Ramos (cell line): ENCODE data around the gene HEXIM2.
"Not testable (repeated sequence)": the region's sequence is repeated elsewhere in the genome, so short reads cannot be mapped to it uniquely, and the experiment has no call there.

Source experiments
- in situ Hi-C: fragments of 300-500 bp; cut with MboI; formaldehyde crosslinking; loops from one replicate; pipeline ENCODE4 v1.14.3; 2022; ENCODE audit warnings: low sequenced_read_pairs; ENCODE audit not compliant: unreplicated experiment

HEXIM2 gene

DNA sequence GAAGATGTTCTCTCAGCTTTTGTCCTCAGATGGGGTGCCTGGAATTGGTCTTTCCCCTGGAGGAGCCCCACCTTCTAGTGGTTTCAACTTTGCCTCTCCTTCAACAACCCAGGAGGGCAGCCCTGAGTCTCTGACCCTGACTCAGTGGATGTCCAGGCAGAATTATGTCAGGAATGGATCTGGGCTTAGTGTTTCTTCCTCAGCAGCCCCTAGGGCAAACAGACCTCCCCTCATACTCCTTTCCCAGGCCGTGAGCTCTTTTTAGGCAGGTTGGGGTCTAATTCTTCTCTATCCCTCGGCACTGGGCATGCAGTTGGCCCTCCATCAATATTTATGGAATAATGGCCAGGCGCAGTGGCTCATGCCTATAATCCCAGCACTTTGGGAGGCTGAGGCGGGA lies 39.8 kb downstream of the HEXIM2 start:
- in situ Hi-C loops: no loop called here

DNA sequence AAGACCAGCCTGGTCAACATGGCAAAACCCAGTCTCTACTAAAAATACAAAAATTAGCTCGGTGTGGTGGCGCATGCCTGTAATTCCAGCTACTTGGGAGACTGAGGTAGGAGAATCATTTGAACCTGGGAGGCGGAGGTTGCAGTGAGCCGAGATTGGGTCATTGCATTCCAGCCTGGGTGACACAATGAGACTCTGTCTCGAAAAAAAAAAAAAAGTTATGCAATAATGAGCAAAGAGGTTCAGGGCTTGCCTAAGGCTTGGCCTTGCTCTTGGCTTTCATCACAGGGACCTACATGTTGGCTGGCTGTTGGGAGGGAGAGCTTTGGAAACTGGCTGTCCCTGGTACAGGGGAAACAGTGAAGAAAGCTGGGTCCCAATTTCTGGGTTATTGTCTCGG lies 40.2 kb downstream of the HEXIM2 start:
- in situ Hi-C loops: not testable (repeated sequence)

GRCh38 chr17:45218895-45219661 lies 57.4 kb downstream of the HEXIM2 start:
- in situ Hi-C loops: no loop called here
